Vagina (tissue), 2 donors: ENCODE results near the gene CD8B2. TPM values are rescaled to one million over a fixed set of nuclear protein-coding genes. Genes with fewer than 3 reads are reported as not detected.
"Not testable (repeated sequence)": the region's sequence is repeated elsewhere in the genome, so short reads cannot be mapped to it uniquely, and the experiment has no call there.

ENCODE experiments used
- DNase-seq, 2 donors: peaks; one replicate each; pipeline ENCODE4 v3.0.0-alpha.2; 2017; ENCODE audit errors: extremely low spot score in 2 of 2
- H3K27ac ChIP-seq: fragments of 200-600 bp; sonication (generic); one replicate; pipeline ENCODE4 v1.5.1; 2019
- H3K27me3 ChIP-seq: fragments of 200-600 bp; sonication (generic); one replicate; pipeline ENCODE4 v1.5.1; 2019
- H3K36me3 ChIP-seq, 2 donors: fragments of 200-600 bp; sonication (generic); one replicate each; pipeline ENCODE4 v1.5.1; 2017 to 2019
- H3K4me1 ChIP-seq: fragments of 200-600 bp; sonication (generic); one replicate; pipeline ENCODE4 v1.5.1; 2019
- H3K4me3 ChIP-seq, 2 donors: fragments of 200-600 bp; sonication (generic); 1 replicate in 1 of 2; 2 replicates in 1 of 2; pipeline ENCODE4 v1.5.1; 2016 to 2019
- H3K9me3 ChIP-seq: fragments of 200-600 bp; sonication (generic); one replicate; pipeline ENCODE4 v1.5.1; 2019
- CTCF ChIP-seq, 3 experiments: fragments of 450-650 bp in 2 of 3; fragments of 200-600 bp in 1 of 3; sonication (generic) in 1 of 3; IDR thresholded peaks; one replicate each; pipeline ENCODE4 v1.5.1; 2017 to 2019; ENCODE audit warnings: antibody characterized with exemption in 3 of 3, mild to moderate bottlenecking in 2 of 3, moderate library complexity in 2 of 3
- POLR2A ChIP-seq, 2 donors: fragments of 450-650 bp; IDR thresholded peaks; one replicate each; pipeline ENCODE4 v1.6.1; 2017; ENCODE audit warnings: antibody characterized with exemption in 2 of 2, mild to moderate bottlenecking in 2 of 2, moderate library complexity in 2 of 2
- POLR2AphosphoS5 ChIP-seq, 2 donors: sonication (generic); formaldehyde crosslinking; IDR thresholded peaks; one replicate each; pipeline ENCODE4 v1.9.0; 2017; ENCODE audit warnings: antibody characterized with exemption in 2 of 2, mild to moderate bottlenecking in 2 of 2, low read depth in 1 of 2; ENCODE audit not compliant: insufficient read depth in 1 of 2
- intact Hi-C: fragments of 100-400 bp; cut with DNase I; formaldehyde crosslinking; loops from one replicate; pipeline ENCODE4 v1.15.1; 2023
- total RNA-seq: library from RNA; depleted of rRNA; stranded (reverse); fragments of >200 nt; gene quantifications from one replicate; pipeline ENCODE4 v1.2.3, GENCODE V29; 2016

CD8B2 gene
- total RNA-seq, 1 donor from 2014 or later: 0.74 TPM

DNA sequence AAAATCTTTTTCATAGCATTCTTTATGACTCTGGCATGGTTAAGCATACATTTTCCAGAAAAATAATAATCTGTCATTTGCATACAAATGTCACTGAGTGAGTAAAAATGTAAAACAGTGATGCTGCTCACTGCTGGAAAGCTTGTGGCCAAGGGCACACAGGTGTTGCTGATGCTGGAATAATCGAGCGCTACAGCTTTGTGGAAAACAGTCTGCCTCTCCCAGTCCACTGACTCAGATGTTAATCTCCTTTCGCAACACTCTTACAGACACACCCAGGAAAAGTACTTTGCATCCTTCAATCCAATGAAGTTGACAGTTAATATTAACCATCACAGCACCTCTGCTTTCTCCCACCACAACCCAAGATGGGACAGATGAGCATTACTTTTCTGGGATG, 27.7 kb downstream of the CD8B2 start:
- H3K4me1 ChIP-seq, H3K27me3 ChIP-seq, H3K9me3 ChIP-seq, DNase-seq, H3K36me3 ChIP-seq, intact Hi-C loops, H3K27ac ChIP-seq, H3K4me3 ChIP-seq: not testable (repeated sequence)
- TF ChIP-seq POLR2AphosphoS5 (IDR thresholded peaks at IDR 0.05; ENCODE audit: insufficient read depth in 1 of 2, low read depth in 1 of 2): peak in 1 of 2 donors; percentile 61

DNA sequence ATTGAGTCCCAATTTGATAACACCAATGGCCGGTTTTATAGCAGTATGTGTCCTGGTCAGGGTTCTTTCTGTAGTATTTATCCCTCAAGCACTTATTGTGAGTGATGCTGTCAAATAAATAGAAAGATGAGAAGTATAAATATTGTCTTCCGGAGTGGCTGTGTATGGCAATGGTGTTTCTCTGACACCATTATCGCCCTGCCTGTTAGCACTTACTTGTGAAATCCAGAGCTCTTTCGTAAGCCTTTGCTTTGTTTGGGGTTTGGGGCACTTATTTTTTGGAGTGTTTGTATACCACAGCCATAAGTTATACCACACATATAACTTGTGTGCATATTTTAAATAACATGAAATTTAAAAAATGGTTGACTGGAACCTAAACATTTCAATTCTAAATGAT, 29.3 kb downstream of the CD8B2 start:
- H3K4me1 ChIP-seq: peaks cover 9% of the 10 kb centered on the region
- no peak for DNase-seq
- H3K27ac ChIP-seq: no peak overlapping the region
- H3K9me3 ChIP-seq: no peaks in the 10 kb centered on the region
- H3K4me3 ChIP-seq: no peak overlapping the region
- no peak for TF ChIP-seq CTCF (IDR thresholded peaks at IDR 0.05)
- TF ChIP-seq POLR2A (IDR thresholded peaks at IDR 0.05): no peak
- no peak for TF ChIP-seq POLR2AphosphoS5 (IDR thresholded peaks at IDR 0.05; ENCODE audit: insufficient read depth in 1 of 2, low read depth in 1 of 2)
- intact Hi-C loops: no loop called here
- no peaks in the 10 kb centered on the region for H3K36me3 ChIP-seq
- H3K27me3 ChIP-seq: no peaks in the 10 kb centered on the region

GRCh38 chr2:106516864-106517263, 29.7 kb downstream of the CD8B2 start:
- intact Hi-C loops: no loop called here

DNA sequence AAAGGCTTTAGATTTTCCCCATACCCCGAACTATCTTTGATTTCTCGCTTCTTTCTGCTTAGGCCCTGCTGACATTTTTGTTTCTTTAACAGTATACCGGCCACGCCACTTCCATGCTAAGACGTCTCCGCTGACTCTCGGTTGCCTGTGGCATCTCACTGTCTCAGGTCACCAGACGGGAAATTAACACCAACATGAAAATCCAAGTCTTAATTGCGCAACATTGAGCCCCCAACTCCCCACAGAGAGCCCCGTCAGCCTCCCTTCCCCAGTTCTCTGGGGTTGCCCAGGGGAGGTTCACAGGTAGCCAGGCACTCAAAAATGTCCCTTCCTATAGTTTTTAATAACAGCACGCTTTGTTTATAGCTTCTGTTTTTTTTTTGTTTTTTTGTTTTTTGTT, 30.2 kb downstream of the CD8B2 start:
- intact Hi-C loops: no loop called here
- H3K4me1 ChIP-seq: peaks cover 3% of the 10 kb centered on the region
- TF ChIP-seq CTCF (IDR thresholded peaks at IDR 0.05) (no peak), POLR2AphosphoS5 (IDR thresholded peaks at IDR 0.05; ENCODE audit: insufficient read depth in 1 of 2, low read depth in 1 of 2) (no peak), POLR2A (IDR thresholded peaks at IDR 0.05) (no peak)

More at GRCh38 chr2:106516864-106517263, 29.7 kb downstream of the CD8B2 start:
- Histone ChIP-seq H3K9me3 (no peaks in the 10 kb centered on the region), H3K4me3 (no peak overlapping the region), H3K4me1 (peaks cover 8% of the 10 kb centered on the region), H3K36me3 (no peaks in the 10 kb centered on the region), H3K27ac (no peak overlapping the region), H3K27me3 (no peaks in the 10 kb centered on the region)
- TF ChIP-seq CTCF (IDR thresholded peaks at IDR 0.05) (no peak), POLR2AphosphoS5 (IDR thresholded peaks at IDR 0.05; ENCODE audit: insufficient read depth in 1 of 2, low read depth in 1 of 2) (no peak), POLR2A (IDR thresholded peaks at IDR 0.05) (no peak)
- no peak for DNase-seq

GRCh38 chr2:106519767-106520166, 32.6 kb downstream of the CD8B2 start:
- TF ChIP-seq CTCF (IDR thresholded peaks at IDR 0.05) (no peak), POLR2AphosphoS5 (IDR thresholded peaks at IDR 0.05; ENCODE audit: insufficient read depth in 1 of 2, low read depth in 1 of 2) (no peak), POLR2A (IDR thresholded peaks at IDR 0.05) (no peak)

More for the DNA sequence above, 30.2 kb downstream of the CD8B2 start:
- H3K36me3 ChIP-seq: no peaks in the 10 kb centered on the region
- H3K4me3 ChIP-seq: no peak overlapping the region
- no peaks in the 10 kb centered on the region for H3K27me3 ChIP-seq
- DNase-seq: no peak
- H3K27ac ChIP-seq: no peak overlapping the region
- H3K9me3 ChIP-seq: no peaks in the 10 kb centered on the region

More at GRCh38 chr2:106519767-106520166, 32.6 kb downstream of the CD8B2 start:
- H3K4me1 ChIP-seq: no peaks in the 10 kb centered on the region
- DNase-seq: no peak
- no peak overlapping the region for H3K27ac ChIP-seq
- H3K9me3 ChIP-seq: no peaks in the 10 kb centered on the region
- no peaks in the 10 kb centered on the region for H3K36me3 ChIP-seq
- intact Hi-C loops: no loop called here
- no peak overlapping the region for H3K4me3 ChIP-seq
- no peaks in the 10 kb centered on the region for H3K27me3 ChIP-seq
